NOMO-1 treated with dmso at 0.1 percent for 144 hours (cell line): ENCODE data around the gene PVALEF.

Experiments used
- DNase-seq: peaks from one replicate; lab custom pipeline; 2025; ENCODE audit not compliant: unreplicated experiment; lab: John Stamatoyannopoulos, UW

PVALEF gene

DNA sequence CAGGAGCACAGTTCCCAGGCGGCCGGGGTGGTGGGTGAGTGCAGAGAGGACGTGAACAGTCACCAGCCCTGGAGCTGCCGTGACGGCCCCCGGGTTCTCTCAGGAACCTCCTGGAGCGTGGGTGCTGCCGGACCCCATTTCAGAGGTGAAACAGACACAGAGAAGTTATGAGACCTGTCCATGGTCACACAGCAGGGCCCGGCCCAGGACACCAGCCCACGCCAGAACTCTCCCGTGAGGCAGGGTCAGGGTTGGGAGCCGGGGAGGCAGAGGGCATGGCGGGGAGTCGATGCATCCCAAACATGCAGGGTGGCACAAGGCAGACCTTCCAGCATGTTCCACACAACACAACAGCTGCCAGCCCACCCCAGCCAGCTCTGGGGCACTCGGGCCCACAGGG lies 3.8 kb upstream of the PVALEF start:
- DNase-seq = no peak

DNA sequence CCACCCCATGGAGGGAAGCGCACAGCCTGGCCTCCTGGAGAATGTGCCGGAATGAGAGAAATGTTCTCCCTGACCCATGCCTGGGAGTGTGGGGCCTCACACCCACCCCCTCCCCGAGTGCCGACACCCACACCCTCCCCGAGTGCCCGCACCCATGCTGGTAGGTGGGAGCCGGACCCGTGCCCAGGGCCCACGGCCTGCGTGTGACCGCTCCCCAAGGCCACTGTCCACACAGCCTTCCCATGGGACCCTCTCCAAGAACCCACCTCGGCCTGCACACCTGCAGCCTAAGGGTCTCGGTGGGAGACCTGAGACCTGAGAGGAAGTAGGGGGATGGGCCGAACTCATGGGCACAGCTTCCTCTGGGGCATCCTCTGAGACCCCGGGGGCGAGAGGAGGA lies 3.3 kb upstream of the PVALEF start:
- DNase-seq = no peak

DNA sequence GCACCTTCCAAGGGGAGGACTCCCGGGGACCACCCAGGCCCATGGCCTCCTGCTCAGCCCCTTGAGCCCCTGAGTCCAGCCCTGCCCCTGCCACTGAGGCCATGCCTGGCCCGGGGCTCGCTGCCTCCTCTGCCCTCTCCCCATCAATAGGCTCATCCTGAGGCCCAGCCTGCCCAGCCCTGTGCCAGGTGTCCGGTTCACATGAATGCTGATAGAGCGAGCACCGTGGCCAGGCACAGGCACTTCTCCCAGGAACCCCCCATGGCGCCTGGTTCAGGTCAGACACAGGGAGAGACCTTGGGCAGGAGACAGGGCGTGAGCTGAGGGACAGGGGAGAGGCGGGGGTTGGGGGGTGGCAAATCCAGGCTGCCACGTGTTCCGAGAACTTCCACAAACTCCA lies 2.8 kb upstream of the PVALEF start:
- no peak for DNase-seq

DNA sequence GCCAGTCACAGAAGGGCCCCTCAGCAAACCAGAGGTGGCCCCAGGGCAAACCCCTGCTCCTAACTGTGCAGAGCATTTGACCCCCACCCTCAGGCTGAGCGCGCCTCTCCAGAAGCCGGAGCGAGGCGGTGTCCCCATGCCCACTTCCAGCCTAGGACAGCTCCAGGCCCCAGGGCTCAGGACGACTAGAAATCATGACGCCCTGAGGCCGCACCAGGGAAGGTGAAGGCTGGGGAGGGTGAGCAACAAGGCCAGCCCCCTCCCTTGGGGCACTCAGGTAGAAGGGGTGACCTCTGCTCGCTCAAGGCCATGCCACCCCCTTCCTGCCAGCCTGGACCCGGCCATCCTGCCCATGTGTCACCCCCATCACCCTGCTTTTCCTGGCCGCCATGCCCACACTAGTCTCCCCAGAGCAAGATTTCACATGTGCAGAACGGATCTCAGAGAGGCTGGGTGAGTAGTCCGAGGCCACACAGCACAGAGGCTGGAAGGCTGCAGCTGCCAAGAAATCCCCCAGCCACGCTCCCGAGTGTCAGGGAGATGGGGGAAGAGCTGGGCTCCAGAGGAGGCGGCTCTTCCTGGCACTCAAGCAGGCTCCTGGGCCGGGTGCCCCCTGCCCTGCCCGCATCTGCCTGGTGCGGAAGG lies 2.1 kb upstream of the PVALEF start:
- no peak for DNase-seq

DNA sequence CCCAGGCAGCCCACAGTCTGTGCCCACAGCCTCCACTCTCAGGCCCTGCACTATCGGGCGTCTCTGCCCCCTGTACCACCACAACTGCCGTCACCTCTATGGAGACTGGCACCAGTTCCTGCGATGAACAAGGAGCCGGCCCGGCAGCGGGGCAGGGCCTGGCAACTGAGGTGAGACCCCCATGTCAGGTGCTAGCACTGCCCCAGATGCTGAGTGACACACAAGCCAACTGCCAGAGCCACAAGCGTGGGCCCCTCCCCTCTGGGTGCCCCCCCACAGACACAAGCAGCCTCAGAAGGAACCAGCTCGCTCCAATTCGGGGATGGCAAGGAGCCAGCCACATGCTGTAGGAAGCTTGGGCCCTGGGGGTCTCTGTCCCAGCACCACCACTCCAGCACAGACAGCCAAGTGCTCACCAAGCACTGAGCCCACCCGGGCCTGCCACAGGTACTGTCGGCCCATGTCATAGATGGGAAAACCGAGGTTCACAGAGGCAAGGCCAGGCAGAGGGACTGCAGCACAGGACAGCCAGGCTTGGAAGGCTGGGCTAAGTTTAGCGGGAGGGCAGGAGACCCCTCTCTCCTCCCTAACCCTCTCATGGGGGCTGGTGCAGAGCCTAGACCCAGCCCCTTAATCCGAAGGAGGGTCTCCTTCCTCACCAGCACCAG lies 1.5 kb upstream of the PVALEF start:
- DNase-seq = no peak

DNA sequence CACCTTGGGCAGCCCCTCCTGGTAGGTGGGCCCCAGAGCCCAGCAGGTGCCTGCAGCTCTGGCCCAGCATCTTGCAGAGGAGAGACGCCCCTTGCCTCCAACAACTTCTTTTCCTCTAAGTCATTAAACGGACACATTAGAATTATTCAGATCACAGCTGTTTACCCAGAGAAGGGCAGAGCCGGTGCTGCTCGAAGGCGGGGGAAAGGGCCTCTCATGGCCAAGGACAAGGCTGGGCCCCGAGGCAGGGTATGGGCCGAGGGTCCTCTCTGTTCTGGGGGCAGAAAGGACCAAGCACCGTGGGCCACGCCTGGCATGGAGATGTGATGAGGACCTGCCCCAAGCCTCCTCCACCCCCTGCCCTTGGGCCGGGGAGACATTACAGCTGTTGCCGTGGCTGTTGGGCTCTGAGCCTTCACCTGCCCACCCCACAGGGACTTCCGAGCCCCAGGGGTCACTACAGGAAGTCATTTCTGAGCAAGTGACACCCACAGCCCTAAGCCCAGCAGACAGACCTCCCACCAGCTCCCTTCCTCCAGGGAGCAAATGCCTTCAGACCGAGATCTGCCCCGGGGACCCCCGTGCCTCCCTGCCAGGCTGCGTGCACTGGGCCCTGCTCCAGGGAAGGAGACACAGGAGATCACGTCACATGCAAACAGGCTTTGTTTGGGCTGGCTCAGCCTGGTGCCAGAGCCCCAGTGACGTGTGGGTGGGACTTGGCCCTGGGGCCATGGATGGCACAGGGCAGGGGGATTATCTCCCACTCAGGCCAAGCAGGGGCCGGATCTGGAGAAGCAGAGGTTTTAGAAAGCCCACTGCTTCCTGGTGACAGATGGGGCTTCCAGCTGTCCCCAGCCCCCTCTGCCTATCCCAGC lies 699 bp upstream of the PVALEF start:
- no peak for DNase-seq

DNA sequence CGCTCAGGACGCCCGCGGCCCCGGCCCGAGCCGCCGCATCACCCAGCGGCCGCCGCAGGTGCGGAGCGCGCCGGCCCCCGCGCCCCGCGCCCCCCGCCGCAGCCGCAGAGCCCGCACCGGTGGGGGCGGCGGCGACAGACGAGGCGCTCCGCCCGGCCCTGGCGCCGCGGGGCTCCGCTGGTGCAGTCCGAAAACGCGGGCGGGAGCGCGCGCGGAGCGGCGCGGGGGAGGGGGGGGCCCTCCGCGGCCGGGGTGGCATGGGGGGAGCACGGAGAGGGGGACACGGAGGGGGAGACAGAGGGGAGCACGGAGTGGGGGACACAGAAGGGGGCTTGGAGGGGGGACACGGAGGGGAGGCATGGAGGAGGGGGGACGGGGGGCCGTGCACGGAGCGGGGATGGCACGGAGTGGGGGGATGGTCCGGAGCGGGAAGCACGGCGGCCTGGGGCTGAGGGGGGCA lies 756 bp downstream of the PVALEF start, which contains the start of gene AATK:
Gene AATK, minus strand, starts transcription at position 189 of the 460 bp plus-strand sequence. CDS start 229 bp downstream, outside the sequence.
- no peak for DNase-seq

DNA sequence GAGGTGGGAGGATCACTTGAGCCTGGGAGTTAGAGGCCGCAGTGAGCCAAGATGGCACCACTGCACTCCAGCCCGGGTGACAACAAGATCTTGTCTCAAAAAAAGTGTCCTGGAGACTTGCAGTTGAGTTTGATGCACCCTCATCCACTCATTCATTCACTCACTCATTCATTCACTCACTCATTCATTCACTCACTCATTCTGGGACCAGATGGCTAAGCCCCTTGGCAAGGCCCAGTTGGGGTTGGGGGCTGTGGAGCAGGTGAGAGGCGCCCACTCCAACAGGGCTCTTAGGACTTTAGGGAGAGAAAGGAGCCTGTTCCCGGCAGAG lies 1.9 kb downstream of the PVALEF start:
- DNase-seq = no peak

DNA sequence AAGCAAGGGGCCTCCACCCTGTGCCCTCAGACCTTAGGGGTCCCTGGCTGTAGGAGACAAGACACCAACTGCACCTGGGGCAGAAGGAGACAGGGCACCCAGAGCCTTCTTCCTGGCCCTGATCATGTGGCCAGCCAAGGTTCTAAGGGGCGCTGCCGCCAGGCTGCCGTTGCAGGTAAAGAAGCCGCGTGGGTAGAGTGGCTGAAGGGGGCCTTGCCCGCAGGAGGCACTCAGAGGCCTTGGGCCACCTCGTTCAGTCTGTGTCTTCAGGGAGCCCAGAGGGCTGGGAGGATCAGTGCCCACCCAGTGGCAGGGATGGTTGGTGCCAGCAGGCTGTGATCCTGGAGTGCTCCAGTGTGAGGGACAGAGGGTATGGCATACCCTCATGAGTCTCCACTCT lies 2.3 kb downstream of the PVALEF start:
- no peak for DNase-seq

DNA sequence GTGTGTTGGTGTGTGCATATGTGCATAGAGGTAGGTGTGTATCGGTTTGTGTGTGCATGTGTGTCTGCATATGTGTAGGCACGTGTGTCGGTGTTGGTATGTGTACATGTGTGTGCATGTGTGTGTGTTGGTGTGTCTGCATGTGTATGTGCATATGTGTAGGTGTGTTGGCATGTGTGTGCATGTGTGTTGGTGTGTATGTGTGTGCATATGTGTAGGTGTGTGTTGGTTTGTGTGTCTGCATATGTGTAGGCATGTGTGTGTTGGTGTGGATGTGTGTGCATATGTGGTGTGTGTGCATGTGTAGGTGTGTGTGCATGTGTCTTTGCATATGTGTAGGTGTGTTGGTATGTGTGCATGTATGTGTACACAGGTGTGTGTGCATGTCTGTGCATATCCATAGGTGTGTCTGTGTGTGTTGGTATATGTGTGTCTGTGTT lies 4.6 kb downstream of the PVALEF start:
- no peak for DNase-seq

DNA sequence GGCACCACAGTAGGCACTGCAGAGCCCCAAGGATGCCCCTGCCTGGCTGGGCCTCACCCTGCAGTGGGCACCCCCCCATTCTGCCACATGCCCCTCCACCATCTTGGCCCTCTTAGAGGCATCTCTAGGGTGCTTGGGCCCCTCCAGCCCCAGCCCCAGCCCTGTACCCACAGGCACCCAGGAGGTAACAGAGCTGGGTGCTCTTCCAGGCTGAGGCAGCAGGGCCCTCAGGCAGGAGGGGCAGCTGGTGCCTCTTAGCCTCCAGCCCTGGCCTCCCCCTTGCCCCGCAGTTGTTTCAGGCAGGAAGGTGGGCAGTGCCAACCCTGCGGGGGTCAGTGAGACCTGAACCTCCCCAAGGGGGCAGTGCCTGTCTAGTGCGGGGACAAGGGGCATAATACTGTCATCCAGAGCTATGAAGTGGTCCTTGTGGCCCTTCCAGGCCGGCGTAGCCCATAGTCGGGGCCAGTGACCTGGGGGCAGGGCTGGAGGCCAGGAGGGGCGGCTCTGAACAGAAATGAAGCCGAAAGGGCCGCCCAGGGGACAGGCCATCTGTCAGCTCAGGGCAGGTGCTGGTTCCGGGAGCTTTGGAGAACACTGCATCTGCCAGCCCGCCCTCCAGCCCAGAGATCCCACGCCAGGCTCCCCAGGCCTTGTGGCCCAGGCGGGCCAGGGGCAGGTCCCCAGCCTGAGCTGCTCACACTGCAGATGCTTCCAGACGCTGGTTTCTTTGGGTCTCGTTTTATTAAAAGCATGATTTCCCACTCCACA lies 5.6 kb downstream of the PVALEF start:
- no peak for DNase-seq

DNA sequence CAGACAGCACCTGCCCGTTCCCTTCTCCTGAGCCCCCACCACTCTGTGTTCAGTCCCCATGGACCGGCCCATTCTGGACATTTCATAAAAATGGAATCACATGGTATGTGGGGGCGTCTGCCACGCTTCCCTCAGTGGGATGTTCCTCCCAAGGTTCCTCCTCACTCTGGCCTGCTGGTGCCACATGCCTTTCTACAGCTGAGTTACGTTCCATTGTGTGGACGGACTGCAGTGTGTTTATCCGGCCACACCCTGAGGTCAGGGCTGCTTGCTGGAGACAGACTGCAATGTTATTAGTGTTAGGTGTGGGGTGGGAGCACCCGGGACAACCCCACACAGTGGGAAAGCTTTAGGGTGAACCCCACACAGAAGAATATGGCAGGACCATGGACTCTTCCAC lies 6.6 kb downstream of the PVALEF start:
- no peak for DNase-seq

DNA sequence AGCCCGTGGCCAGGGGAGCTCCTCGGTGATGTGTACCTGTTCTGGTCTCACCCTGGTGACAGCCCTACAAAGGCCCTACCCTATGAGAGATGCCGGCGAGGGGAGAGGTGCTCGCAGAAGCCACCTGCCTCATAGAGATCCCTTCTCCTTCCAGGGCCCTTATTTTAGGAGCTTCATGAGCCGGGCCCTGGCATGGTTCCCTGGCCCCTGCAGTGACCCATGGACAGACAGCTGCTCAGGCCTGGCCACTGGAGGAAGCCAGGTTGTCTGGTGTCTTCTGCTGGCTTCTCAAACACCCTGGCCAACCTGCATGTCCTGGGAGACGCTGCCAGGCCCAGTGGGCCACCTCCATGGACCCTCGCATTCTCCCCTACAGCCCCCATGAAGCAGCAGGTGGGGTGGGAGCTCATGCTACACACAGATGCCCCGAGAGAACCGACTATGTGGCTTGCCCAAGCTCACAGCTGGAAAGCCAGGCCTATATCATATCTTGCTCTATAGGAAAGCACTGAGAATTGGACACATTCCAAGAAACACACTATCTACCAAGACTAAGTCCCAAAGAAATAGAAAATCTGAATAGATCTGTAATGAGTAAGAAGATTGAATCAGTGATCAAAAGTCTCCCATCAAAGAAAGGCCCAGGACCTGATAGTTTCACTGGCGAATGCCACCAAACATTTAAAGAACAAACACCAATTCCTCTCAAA lies 7.9 kb downstream of the PVALEF start:
- no peak for DNase-seq

DNA sequence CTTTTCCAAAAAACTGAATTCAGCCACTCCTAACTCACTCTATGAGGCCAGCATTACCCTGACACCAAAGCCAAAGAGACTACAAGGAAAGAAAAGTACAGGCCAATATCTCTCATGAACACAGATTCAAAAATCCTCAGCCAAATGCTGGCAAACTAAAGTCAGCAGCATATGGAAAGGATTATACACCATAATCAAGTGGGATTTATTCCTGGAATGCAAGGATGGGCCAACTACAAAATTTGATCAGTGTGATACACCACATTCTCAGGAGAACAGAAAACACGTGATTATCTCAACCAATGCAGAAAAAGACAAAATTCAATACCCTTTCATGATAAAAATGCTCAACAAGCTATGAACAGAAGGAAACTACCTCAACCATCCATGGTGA lies 8.5 kb downstream of the PVALEF start:
- no peak for DNase-seq

DNA sequence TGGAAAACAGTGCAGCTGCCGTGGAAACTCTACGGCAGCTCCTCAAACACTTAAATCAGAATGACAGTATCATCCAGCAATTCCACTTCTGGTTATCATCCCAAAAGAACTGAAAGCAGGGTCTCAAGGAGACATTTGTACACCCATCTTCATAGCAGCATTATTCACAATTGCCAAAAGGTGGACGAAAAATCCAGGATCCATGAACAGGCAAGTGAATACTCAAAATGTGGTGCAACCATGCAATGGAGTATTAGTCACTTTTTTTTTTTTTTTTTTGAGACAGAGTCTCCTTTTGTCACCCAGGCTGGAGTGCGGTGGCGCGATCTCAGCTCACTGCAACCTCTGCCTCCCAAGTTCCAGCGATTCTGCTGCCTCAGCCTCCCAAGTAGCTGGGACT lies 11.4 kb downstream of the PVALEF start:
- no peak for DNase-seq

DNA sequence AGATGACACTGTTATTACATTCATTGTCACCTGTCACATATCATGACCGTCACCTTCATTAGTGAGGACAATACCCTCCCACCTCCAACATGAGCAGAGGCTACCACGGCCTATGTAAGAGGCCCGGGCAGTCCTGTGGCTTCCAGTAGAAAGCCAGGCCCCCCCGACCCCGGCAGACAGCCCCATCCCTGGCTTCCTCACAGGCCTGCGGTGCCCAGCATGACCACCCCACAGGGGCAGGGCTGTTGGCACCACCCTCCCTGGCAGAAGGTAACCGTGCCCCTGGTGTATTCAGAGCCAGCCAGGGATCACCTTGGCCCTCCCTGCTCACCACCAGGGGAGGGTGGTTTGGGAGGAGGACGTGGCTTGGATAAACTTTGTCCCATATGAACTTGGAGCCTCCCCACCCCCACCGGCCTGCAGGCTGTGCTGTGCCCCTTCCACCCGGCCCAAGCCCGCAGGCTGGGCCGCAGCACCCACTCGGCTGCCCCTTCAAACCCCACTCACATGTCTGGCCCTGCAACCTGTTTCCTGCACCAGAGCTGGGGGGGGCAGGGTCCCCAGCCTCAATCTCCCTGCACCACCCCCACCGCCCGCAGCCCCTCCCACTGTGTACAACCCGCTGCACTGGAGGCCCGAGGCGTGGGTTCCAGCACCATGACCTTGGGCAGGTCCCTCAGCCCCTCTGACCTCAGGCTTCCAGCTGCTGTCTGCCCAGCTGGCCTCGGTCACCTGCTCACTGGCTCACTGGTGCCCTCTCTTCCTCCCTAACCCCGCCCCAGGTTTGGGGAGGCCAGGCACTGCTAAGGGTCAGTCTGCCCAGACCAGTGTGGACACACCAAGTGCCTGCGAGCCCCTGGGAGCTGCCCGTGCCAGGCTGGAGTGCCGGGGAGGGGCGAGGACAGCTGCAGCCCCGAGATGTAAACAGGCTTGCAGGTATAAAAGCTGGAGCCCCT lies 13.1 kb downstream of the PVALEF start:
- no peak for DNase-seq

DNA sequence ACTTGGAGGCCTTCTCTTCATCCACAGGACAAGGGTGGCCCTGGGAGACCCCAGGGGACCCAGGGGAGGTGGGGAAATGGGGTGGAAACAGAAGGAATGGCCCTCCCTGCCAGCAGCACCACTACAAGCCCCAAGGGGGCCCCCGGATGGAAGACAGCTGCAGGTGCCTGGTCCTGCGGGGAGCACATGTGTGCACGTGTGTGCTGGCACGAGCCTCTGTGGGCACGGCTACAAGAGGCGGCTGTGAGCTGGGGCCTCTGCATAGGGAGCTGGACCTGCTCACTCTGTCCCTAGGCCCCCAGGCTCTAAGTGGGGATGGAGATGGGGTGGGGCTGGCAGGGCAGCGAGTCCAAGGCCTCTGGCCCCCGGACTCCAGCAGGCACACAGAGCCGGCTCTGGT lies 13.9 kb downstream of the PVALEF start:
- no peak for DNase-seq

DNA sequence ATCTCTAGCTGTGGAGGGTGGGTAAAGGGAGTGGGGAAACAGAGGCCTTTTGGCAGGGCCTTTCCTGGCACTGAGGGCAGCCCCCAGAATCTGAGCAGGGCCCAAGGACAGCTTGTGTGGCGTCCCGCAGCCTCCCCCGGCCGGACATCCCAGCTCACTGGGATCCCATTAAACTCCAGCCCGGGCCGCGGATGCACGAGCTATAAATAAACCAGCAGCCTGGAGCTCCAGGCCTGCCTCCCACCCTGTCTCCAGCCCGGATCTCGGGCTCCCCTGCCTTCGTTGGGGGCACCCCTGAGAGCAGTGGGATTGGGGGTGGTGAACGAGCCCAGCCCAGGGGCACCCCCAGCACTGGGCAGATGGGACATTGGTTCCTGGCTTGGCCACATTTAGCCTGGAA lies 14.6 kb downstream of the PVALEF start:
- DNase-seq = no peak
